PC-3 (cell line): ENCODE results near the gene ANK2. TPM values are rescaled to one million over a fixed set of nuclear protein-coding genes. Genes with fewer than 3 reads are reported as not detected.

ENCODE experiments used
- ATAC-seq: fragments of 200-7000 bp; cut with Tn5 transposase; 2 replicates; pipeline ENCODE4 v1.9.1; 2020; ENCODE audit warnings: mild to moderate bottlenecking, moderate library complexity
- BruUV-seq: library from RNA; stranded (reverse); fragments of 400-500 nt; replicated peaks from 2 replicates; lab custom pipeline; 2021; lab: Mats Ljungman, UMichigan
- CTCF ChIA-PET: fragments of 300-600 bp; sonication (Branson Sonifier 250); formaldehyde crosslinking; loops from one replicate; lab custom pipeline; 2022; ENCODE audit warnings: antibody characterized with exemption; lab: Charles Lee
- POLR2A ChIA-PET: fragments of 300-600 bp; sonication (Branson Sonifier 250); formaldehyde crosslinking; loops from one replicate; lab custom pipeline; 2022; ENCODE audit warnings: antibody characterized with exemption; ENCODE audit not compliant: unreplicated experiment; lab: Charles Lee
- DNase-seq: peaks from one replicate; pipeline ENCODE4 v3.0.0-alpha.2; 2015
- H2AFZ ChIP-seq: fragments of 300-600 bp; sonication (generic); 2 replicates; pipeline ENCODE4 v1.6.0; 2016; ENCODE audit warnings: antibody characterized with exemption, low read length
- H3F3A ChIP-seq: fragments of 300-600 bp; sonication (generic); one replicate; pipeline ENCODE4 v1.6.0; 2017; ENCODE audit warnings: antibody characterized with exemption, low read length, control low read depth, mild to moderate bottlenecking; ENCODE audit not compliant: unreplicated experiment
- H3K27ac ChIP-seq: fragments of 300-600 bp; sonication (generic); 2 replicates; pipeline ENCODE4 v1.5.1; 2016; ENCODE audit warnings: mild to moderate bottlenecking, low read length
- H3K27me3 ChIP-seq: fragments of 300-600 bp; sonication (generic); 2 replicates; pipeline ENCODE4 v1.6.1; 2016; ENCODE audit warnings: low read length, mixed read lengths
- H3K36me3 ChIP-seq: fragments of 300-600 bp; sonication (generic); 2 replicates; pipeline ENCODE4 v1.6.1; 2016; ENCODE audit warnings: low read depth, mixed run types, low read length, mixed read lengths
- H3K4me1 ChIP-seq: fragments of 300-600 bp; sonication (generic); 2 replicates; pipeline ENCODE4 v1.5.1; 2016; ENCODE audit warnings: low read length; ENCODE audit not compliant: insufficient read depth
- H3K4me2 ChIP-seq: fragments of 300-600 bp; sonication (generic); 2 replicates; pipeline ENCODE4 v1.6.0; 2016; ENCODE audit warnings: low read length
- H3K4me3 ChIP-seq: fragments of 300-600 bp; sonication (generic); 2 replicates; pipeline ENCODE4 v1.5.1; 2016; ENCODE audit warnings: mild to moderate bottlenecking, low read length, mixed read lengths
- H3K79me2 ChIP-seq: fragments of 300-600 bp; sonication (generic); 2 replicates; pipeline ENCODE4 v1.6.1; 2017; ENCODE audit warnings: low read length, mixed read lengths
- H3K9ac ChIP-seq: fragments of 300-600 bp; sonication (generic); 2 replicates; pipeline ENCODE4 v1.6.0; 2016; ENCODE audit warnings: mild to moderate bottlenecking, low read length
- H3K9me2 ChIP-seq: fragments of 300-600 bp; sonication (generic); replicated peaks from 2 replicates; pipeline ENCODE4 v1.6.1; 2016; ENCODE audit warnings: mixed run types, low read length, mixed read lengths
- H3K9me3 ChIP-seq: fragments of 300-600 bp; sonication (generic); 2 replicates; pipeline ENCODE4 v1.6.1; 2016; ENCODE audit warnings: low read length, mixed read lengths
- H4K20me1 ChIP-seq: fragments of 300-600 bp; sonication (generic); 2 replicates; pipeline ENCODE4 v1.6.1; 2016; ENCODE audit warnings: low read length, mixed read lengths
- CTCF ChIP-seq: fragments of 300-600 bp; sonication (generic); conservative IDR thresholded peaks from 2 replicates; pipeline ENCODE4 v1.5.1; 2017; ENCODE audit warnings: antibody characterized with exemption, low read depth, mild to moderate bottlenecking, low read length
- EZH2 ChIP-seq: fragments of 300-600 bp; sonication (generic); IDR thresholded peaks from one replicate; pipeline ENCODE4 v1.6.1; 2017; ENCODE audit warnings: antibody characterized with exemption, mild to moderate bottlenecking, low read length; ENCODE audit not compliant: unreplicated experiment
- EZH2phosphoT487 ChIP-seq: fragments of 300-600 bp; sonication (generic); IDR thresholded peaks from 2 replicates; pipeline ENCODE4 v1.6.1; 2018; ENCODE audit warnings: mild to moderate bottlenecking, antibody characterized with exemption, low read length, borderline replicate concordance
- intact Hi-C: fragments of 100-400 bp; cut with micrococcal nuclease; formaldehyde crosslinking; loops from 2 replicates; pipeline ENCODE4 v1.9.0; 2023
- total RNA-seq: library from RNA; depleted of rRNA; stranded (reverse); fragments of >200 nt; gene quantifications from 2 replicates; pipeline ENCODE4 v1.2.3, GENCODE V29; 2014

Gene ANK2
- total RNA-seq, 1 experiment from 2014 or later = 1.8 TPM

- no peak overlapping the region for H3K4me2 ChIP-seq
- no peaks in the 10 kb centered on the region for H3K9me2 ChIP-seq
- POLR2A ChIA-PET = no interaction called here
- intact Hi-C loops = no loop called here
- CTCF ChIA-PET = no interaction called here
- H3K27ac ChIP-seq = no peak overlapping the region
- no peaks in the 10 kb centered on the region for H3K9me3 ChIP-seq
- H3F3A ChIP-seq = no peaks in the 10 kb centered on the region
- no TSS peak for BruUV-seq
- no peaks in the 10 kb centered on the region for H3K79me2 ChIP-seq
- no peak overlapping the region for H2AFZ ChIP-seq
- DNase-seq (no peak), ATAC-seq (no peak)
- no peaks in the 10 kb centered on the region for H3K4me1 ChIP-seq
- no peak overlapping the region for H3K4me3 ChIP-seq
- no peaks in the 10 kb centered on the region for H3K36me3 ChIP-seq
- H3K27me3 ChIP-seq = no peaks in the 10 kb centered on the region
- H3K9ac ChIP-seq = no peak overlapping the region
- TF ChIP-seq CTCF (no peak), EZH2phosphoT487 (no peak), EZH2 (no peak)
- H4K20me1 ChIP-seq = no peaks in the 10 kb centered on the region
These were observed 265.0 kb downstream of the ANK2 start for GRCh38 chr4:113314426-113314825.

GRCh38 chr4:113316879-113317278, 267.4 kb downstream of the ANK2 start:
- H3K27ac ChIP-seq = no peak overlapping the region
- H4K20me1 ChIP-seq = no peaks in the 10 kb centered on the region
- no peak overlapping the region for H2AFZ ChIP-seq
- no peaks in the 10 kb centered on the region for H3K4me1 ChIP-seq
- no peak for TF ChIP-seq CTCF
- no peak overlapping the region for H3K4me3 ChIP-seq
- no peaks in the 10 kb centered on the region for H3K9me2 ChIP-seq
- H3K9me3 ChIP-seq = no peaks in the 10 kb centered on the region
- ChIA-PET POLR2A (no interaction called here), CTCF (no interaction called here)
- no peaks in the 10 kb centered on the region for H3F3A ChIP-seq
- no peak overlapping the region for H3K9ac ChIP-seq
- DNase-seq (no peak), ATAC-seq (no peak)
- no peaks in the 10 kb centered on the region for H3K27me3 ChIP-seq
- intact Hi-C loops = no loop called here
- no peaks in the 10 kb centered on the region for H3K36me3 ChIP-seq
- no peaks in the 10 kb centered on the region for H3K79me2 ChIP-seq
- no TSS peak for BruUV-seq
- H3K4me2 ChIP-seq = no peak overlapping the region

GRCh38 chr4:113317523-113317922, 268.1 kb downstream of the ANK2 start:
- DNase-seq = peak; percentile 9
- CTCF ChIA-PET = no interaction called here
- Histone ChIP-seq H3K4me2 (no peak overlapping the region), H3K4me1 (no peaks in the 10 kb centered on the region), H3K9me2 (no peaks in the 10 kb centered on the region), H3K79me2 (no peaks in the 10 kb centered on the region), H2AFZ (no peak overlapping the region), H3K9me3 (no peaks in the 10 kb centered on the region), H3K4me3 (no peak overlapping the region), H3K9ac (no peak overlapping the region), H4K20me1 (no peaks in the 10 kb centered on the region), H3K27me3 (no peaks in the 10 kb centered on the region), H3K36me3 (no peaks in the 10 kb centered on the region), H3F3A (no peaks in the 10 kb centered on the region), H3K27ac (no peak overlapping the region)
- intact Hi-C loops = no loop called here
- TF ChIP-seq CTCF (no peak), EZH2phosphoT487 (no peak), EZH2 (no peak)
- POLR2A ChIA-PET = no interaction called here
- no TSS peak for BruUV-seq
- ATAC-seq = no peak
